GM18508 (cell line): ENCODE data around the gene TLE5.
"Not testable (repeated sequence)": the region's sequence is repeated elsewhere in the genome, so short reads cannot be mapped to it uniquely, and the experiment has no call there.

ENCODE experiments used
- ATAC-seq: cut with Tn5 transposase; IDR thresholded peaks from one replicate; pipeline ENCODE4 v1.9.1; 2021; ENCODE audit warnings: moderate number of reproducible peaks; ENCODE audit not compliant: insufficient read depth, unreplicated experiment

TLE5 gene

GRCh38 chr19:3096902-3097326 is 34.6 kb upstream of the TLE5 start:
- ATAC-seq, result no peak

GRCh38 chr19:3096267-3096901 is 34.1 kb upstream of the TLE5 start:
- ATAC-seq, result no peak

- ATAC-seq, result no peak
Measured at GRCh38 chr19:3095441-3096191, 33.3 kb upstream of the TLE5 start.

- ATAC-seq, result no peak
Measured at GRCh38 chr19:3094601-3095440, 32.5 kb upstream of the TLE5 start.

GRCh38 chr19:3089299-3089855 is 27.1 kb upstream of the TLE5 start:
- ATAC-seq, result not testable (repeated sequence)

GRCh38 chr19:3087769-3088168 is 25.5 kb upstream of the TLE5 start:
- no peak for ATAC-seq

- ATAC-seq, result no peak
Measured at GRCh38 chr19:3084943-3085342, 22.6 kb upstream of the TLE5 start.

GRCh38 chr19:3083964-3084363 is 21.7 kb upstream of the TLE5 start:
- ATAC-seq, result no peak

- no peak for ATAC-seq
Measured at GRCh38 chr19:3082331-3082730, 20.0 kb upstream of the TLE5 start.

- no peak for ATAC-seq
Measured at GRCh38 chr19:3080286-3080685, 18.0 kb upstream of the TLE5 start.

- ATAC-seq, result no peak
Measured at GRCh38 chr19:3079578-3079977, 17.3 kb upstream of the TLE5 start.

- no peak for ATAC-seq
Measured at GRCh38 chr19:3075605-3076431, 13.5 kb upstream of the TLE5 start.

- no peak for ATAC-seq
Measured at GRCh38 chr19:3073931-3074595, 11.8 kb upstream of the TLE5 start.

GRCh38 chr19:3073159-3073563 is 10.9 kb upstream of the TLE5 start:
- no peak for ATAC-seq

- no peak for ATAC-seq
Measured at GRCh38 chr19:3071768-3072167, 9.5 kb upstream of the TLE5 start.

GRCh38 chr19:3068071-3068470 is 5.8 kb upstream of the TLE5 start:
- ATAC-seq, result no peak

- no peak for ATAC-seq
Measured at GRCh38 chr19:3067563-3067962, 5.3 kb upstream of the TLE5 start.

GRCh38 chr19:3066482-3067049 is 4.3 kb upstream of the TLE5 start:
- ATAC-seq, result no peak

GRCh38 chr19:3065675-3066357 is 3.5 kb upstream of the TLE5 start:
- ATAC-seq, result no peak
